GM12878 (cell line): Measurements from ENCODE around the gene ALG12. TPM values are rescaled to one million over a fixed set of nuclear protein-coding genes. Genes with fewer than 3 reads are reported as not detected.
A peak's percentile ranks its signal among the peaks of the same experiment; 100 is the strongest.

Experiments used
- ATAC-seq: fragments of 200-7000 bp; cut with Tn5 transposase; 3 replicates; pipeline ENCODE4 v1.9.1; 2020; ENCODE audit warnings: mild to moderate bottlenecking, moderate library complexity
- BruUV-seq: library from RNA; stranded (reverse); fragments of 400-500 nt; replicated peaks from 2 replicates; lab custom pipeline; 2021; lab: Mats Ljungman, UMichigan
- CTCF ChIA-PET: fragments of 300-600 bp; sonication (Branson Sonifier 250); formaldehyde crosslinking; extraction: SDS; loops from one replicate; lab custom pipeline; 2021; ENCODE audit warnings: inconsistent platforms; lab: Yijun Ruan, JAX
- POLR2A ChIA-PET: fragments of 350-600 bp; formaldehyde crosslinking; extraction: SDS; loops from one replicate; lab custom pipeline; 2021; ENCODE audit warnings: inconsistent platforms; lab: Charles Lee
- RAD21 ChIA-PET: fragments of 300-600 bp; sonication (Branson Sonifier 250); formaldehyde crosslinking; loops from one replicate; lab custom pipeline; 2023; ENCODE audit warnings: antibody characterized with exemption; ENCODE audit not compliant: unreplicated experiment; lab: Charles Lee
- SMC1A ChIA-PET: fragments of 300-600 bp; sonication (Branson Sonifier 250); formaldehyde crosslinking; loops from one replicate; lab custom pipeline; 2023; ENCODE audit not compliant: unreplicated experiment, uncharacterized antibody; lab: Charles Lee
- DNase-seq: peaks from one replicate; pipeline ENCODE4 v3.0.0-alpha.2; 2011; ENCODE audit warnings: low read depth, low spot score
- FAIRE-seq: peaks from 3 replicates; lab custom pipeline; 2011; peaks lifted over from hg19 to GRCh38; lab: Jason Lieb, UNC
- H2AFZ ChIP-seq: 2 replicates; pipeline ENCODE4 v1.6.0; 2011; ENCODE audit warnings: low read depth, low read length, control low read depth; ENCODE audit not compliant: control insufficient read depth
- H3K27ac ChIP-seq: 2 replicates; pipeline ENCODE4 v1.5.1; 2011; ENCODE audit warnings: control low read depth; ENCODE audit not compliant: control insufficient read depth, insufficient read depth
- H3K27me3 ChIP-seq, 2 experiments: replicated peaks in 1 of 2; 2 replicates each; pipeline versions ENCODE4 v1.6.0 to v1.6.1; 2011; ENCODE audit warnings: low read length in 1 of 2; ENCODE audit not compliant: control insufficient read depth in 2 of 2, insufficient read depth in 2 of 2
- H3K36me3 ChIP-seq, 2 experiments: 2 replicates each; pipeline ENCODE4 v1.5.1; 2011; ENCODE audit warnings: low read length in 1 of 2; ENCODE audit not compliant: control insufficient read depth in 2 of 2, insufficient read depth in 2 of 2
- H3K4me1 ChIP-seq: 2 replicates; pipeline ENCODE4 v1.6.1; 2011; ENCODE audit warnings: mild to moderate bottlenecking, low read length, moderate library complexity, mixed read lengths; ENCODE audit not compliant: control insufficient read depth, insufficient read depth
- H3K4me2 ChIP-seq: 2 replicates; pipeline ENCODE4 v1.6.0; 2011; ENCODE audit warnings: control low read depth; ENCODE audit not compliant: control insufficient read depth, insufficient read depth
- H3K4me3 ChIP-seq: fragments of 200-600 bp; sonication (generic); 2 replicates; pipeline ENCODE4 v1.5.1; 2016
- H3K79me2 ChIP-seq: 2 replicates; pipeline ENCODE4 v1.6.0; 2011; ENCODE audit warnings: low read length; ENCODE audit not compliant: control insufficient read depth, insufficient read depth
- H3K9ac ChIP-seq: 2 replicates; pipeline ENCODE4 v1.8.0; 2011; ENCODE audit warnings: low read length, control low read depth, mixed read lengths; ENCODE audit not compliant: control insufficient read depth, insufficient read depth
- H3K9me3 ChIP-seq: replicated peaks from 3 replicates; pipeline ENCODE4 v1.5.1; 2011; ENCODE audit warnings: mild to moderate bottlenecking, low read length; ENCODE audit not compliant: control insufficient read depth, insufficient read depth
- H4K20me1 ChIP-seq: 2 replicates; pipeline ENCODE4 v1.6.0; 2011; ENCODE audit not compliant: control insufficient read depth, insufficient read depth
- BHLHE40 ChIP-seq, 2 experiments: fragments of 450-650 bp in 1 of 2; IDR thresholded peaks; 2 replicates each; pipeline ENCODE4 v1.6.1; 2011 to 2017; ENCODE audit warnings: low read depth in 2 of 2, borderline replicate concordance in 1 of 2, improper control_type of control experiment in 1 of 2, low read length in 1 of 2, mild to moderate bottlenecking in 1 of 2
- SMC3 ChIP-seq: IDR thresholded peaks from 2 replicates; pipeline ENCODE4 v1.6.1; 2011; ENCODE audit warnings: low read length, improper control_type of control experiment, borderline replicate concordance
- WGBS: methylation state at CpG from one replicate; pipeline ENCODE4 v1.1.6; 2016; ENCODE audit warnings: low lambda C conversion rate; ENCODE audit not compliant: insufficient replicate concordance, insufficient coverage; ENCODE audit errors: missing lambda C conversion rate; 5-methylcytosine and 5-hydroxymethylcytosine counted together
- in situ Hi-C: fragments of 300-500 bp; cut with MboI; formaldehyde crosslinking; loops from 9 replicates; pipeline ENCODE4 v1.14.3; 2018; ENCODE audit warnings: mixed read lengths
- intact Hi-C: fragments of 100-400 bp; cut with micrococcal nuclease; formaldehyde crosslinking; loops from one replicate; pipeline ENCODE4 v1.14.2; 2022; ENCODE audit not compliant: unreplicated experiment
- polyA plus RNA-seq, 11 experiments: library from polyadenylated mRNA; depleted of rRNA in 4 of 11; unstranded in 6 of 11; stranded (reverse) in 5 of 11; fragments of >200 nt; fragmentation: Nextera tagmentation in 4 of 11; fragmentation: Illumina TruSeq in 1 of 11; extraction: Ambion mirVana in 4 of 11; extraction: Trizol in 1 of 11; gene quantifications; 1 replicate in 1 of 11; 2 replicates in 10 of 11; pipeline versions ENCODE4 v1.2.1 to v1.2.3, GENCODE V29; 2011 to 2016; ENCODE audit warnings: inconsistent platforms in 2 of 11, missing spikeins in 2 of 11, low read depth in 1 of 11
- total RNA-seq, 4 experiments: library from RNA; depleted of rRNA in 3 of 4; stranded (reverse); fragments of >200 nt in 3 of 4; fragmentation: Illumina TruSeq in 1 of 4; extraction: Trizol in 1 of 4; gene quantifications; 2 replicates each; pipeline versions ENCODE4 v1.2.1 to v1.2.3, GENCODE V29; 2013 to 2021

ALG12 gene
- total and polyA plus RNA-seq, 10 of the 15 experiments (the other 5 are each of a cell fraction or from before 2014, with no cell fraction given), result 0.22 to 23.4 (median 6.6) TPM

GRCh38 chr22:49936973-49937757 lies 18.9 kb upstream of the ALG12 start:
- in situ Hi-C loops (no loop called here), intact Hi-C loops (loop anchor here (10.0 kb wide), 1 partner anchor 258 kb away; no protein-coding TSS in a partner anchor)
- TF ChIP-seq BHLHE40 (IDR thresholded peaks at IDR 0.05; ENCODE audit: borderline replicate concordance in 1 of 2, low read depth in 2 of 2, low read length in 1 of 2) (peak in 1 of 2 experiments; percentile 44; a peak in 1 of 4 replicates), SMC3 (no peak)
- H2AFZ ChIP-seq, result no peak overlapping the region
- H3K36me3 ChIP-seq, result no peaks in the 10 kb centered on the region
- no peak for ATAC-seq
- peak overlapping the region; percentile 77; the same call in 1 of the 2 replicates for H3K4me2 ChIP-seq
- ChIA-PET POLR2A (interaction anchor here (1.2 to 1.8 kb wide), 4 partner anchors 15 to 30 kb away, joined by 3 to 15 read pairs (median 6); partner anchors contain the start of gene PIM3), SMC1A (no interaction called here), CTCF (interaction anchor here (1.2 to 1.4 kb wide), 4 partner anchors 8 to 40 kb away, joined by 4 to 5 read pairs (median 4); no protein-coding TSS in a partner anchor), RAD21 (interaction anchor here (1.7 kb wide), 1 partner anchor 25 kb away, joined by 15 read pairs; no protein-coding TSS in a partner anchor)
- 55% methylated on average over 21 of the region's 21 CpGs for WGBS
- H3K27me3 ChIP-seq, result no peaks in the 10 kb centered on the region
- BruUV-seq, result no TSS peak
- H3K9ac ChIP-seq, result peak overlapping the region; percentile 61
- DNase-seq, result no peak
- H3K9me3 ChIP-seq, result no peaks in the 10 kb centered on the region
- H3K27ac ChIP-seq, result no peak overlapping the region
- H3K79me2 ChIP-seq, result peaks cover 7% of the 10 kb centered on the region
- peaks cover 37% of the 10 kb centered on the region for H3K4me1 ChIP-seq
- H4K20me1 ChIP-seq, result no peaks in the 10 kb centered on the region
- no peak for FAIRE-seq
- no peak overlapping the region for H3K4me3 ChIP-seq
